GM18870 (cell line): ENCODE data around the gene NEDD4L.
"Not testable (repeated sequence)": the region's sequence is repeated elsewhere in the genome, so short reads cannot be mapped to it uniquely, and the experiment has no call there.

Experiments used
- ATAC-seq: cut with Tn5 transposase; IDR thresholded peaks from one replicate; pipeline ENCODE4 v1.9.1; 2021; ENCODE audit warnings: moderate library complexity; ENCODE audit not compliant: unreplicated experiment

NEDD4L gene

DNA sequence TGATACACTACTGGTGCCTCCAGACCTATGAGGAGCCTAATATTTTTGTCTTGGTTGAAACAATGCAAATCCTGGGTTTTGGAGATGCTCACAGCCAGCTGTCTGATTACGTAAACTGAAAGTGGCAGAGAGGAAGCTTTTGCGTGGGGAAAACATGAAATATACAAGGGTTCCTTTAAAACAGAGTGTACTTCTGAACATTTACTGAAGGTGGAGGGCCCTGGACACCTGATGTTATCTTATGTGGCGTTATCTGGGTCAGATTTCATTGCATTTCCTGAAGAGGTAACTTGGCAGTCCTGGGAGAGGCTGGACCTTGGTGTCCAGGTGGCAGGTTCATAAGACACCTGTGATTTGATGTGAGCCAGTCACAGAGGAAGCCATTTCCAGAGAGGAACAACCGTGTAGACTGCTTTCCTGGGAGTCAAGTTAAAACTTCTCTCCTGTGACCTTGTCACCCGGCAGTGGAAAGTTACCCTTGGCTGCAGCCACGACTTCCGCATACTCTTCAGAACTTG, 105.0 kb downstream of the NEDD4L start:
- ATAC-seq = peak; percentile 74

DNA sequence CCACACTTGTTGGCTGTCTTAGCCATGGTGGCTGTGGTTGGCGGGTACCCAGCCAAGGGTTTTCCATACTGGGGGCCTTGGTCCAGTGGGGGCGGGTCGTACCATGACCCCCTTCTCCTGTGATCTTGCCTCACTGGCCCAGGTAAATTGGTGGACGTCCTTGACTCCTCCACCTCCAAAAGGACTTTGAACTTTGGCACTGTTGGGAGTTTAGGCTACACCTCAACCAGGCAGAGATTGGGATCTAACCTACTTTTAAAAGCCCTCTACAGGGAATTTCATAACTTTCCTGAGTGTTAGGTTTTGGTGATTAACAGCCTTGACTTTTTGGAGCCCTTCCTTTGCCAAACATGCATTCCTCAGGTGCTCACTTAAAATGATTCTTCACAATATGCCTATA, 106.7 kb downstream of the NEDD4L start:
- no peak for ATAC-seq

DNA sequence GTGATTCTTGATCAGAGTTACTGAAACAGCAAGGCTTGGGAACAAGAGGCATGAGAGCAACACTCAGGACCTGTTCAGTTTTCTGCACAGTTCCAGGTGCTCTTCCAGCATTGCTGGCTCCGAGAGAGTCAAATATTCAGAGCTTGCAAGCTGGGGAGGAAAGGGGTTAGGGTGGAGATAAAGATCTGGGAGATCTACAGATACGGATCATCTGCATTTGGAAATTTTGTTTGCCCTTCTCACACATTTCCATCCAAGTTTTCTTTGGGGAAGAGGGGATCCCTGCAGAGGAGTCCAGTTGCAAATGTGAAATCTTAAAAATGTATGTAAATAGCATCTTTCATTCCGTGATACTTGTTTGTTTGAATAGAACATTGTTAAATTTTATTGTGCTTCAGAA, 108.2 kb downstream of the NEDD4L start:
- ATAC-seq = no peak

DNA sequence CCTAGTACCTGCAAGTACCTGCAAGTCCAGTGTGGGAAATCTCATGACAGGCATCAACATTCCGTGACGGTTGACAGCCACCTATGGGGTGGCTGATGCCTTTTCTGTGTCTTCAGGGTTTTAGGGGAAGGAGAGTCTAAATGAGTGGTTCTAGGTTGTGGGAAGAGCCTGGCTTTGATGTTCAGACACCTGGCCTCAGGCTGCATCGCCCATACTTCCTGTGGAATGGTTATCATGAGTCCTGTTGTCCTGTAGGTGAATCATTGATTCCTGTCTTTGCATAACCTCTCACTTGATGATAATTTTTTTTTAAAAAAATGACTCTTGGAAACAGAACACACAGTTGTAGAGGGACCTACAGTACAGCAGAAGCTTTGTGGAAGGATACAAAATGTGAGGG, 108.9 kb downstream of the NEDD4L start:
- ATAC-seq = no peak

DNA sequence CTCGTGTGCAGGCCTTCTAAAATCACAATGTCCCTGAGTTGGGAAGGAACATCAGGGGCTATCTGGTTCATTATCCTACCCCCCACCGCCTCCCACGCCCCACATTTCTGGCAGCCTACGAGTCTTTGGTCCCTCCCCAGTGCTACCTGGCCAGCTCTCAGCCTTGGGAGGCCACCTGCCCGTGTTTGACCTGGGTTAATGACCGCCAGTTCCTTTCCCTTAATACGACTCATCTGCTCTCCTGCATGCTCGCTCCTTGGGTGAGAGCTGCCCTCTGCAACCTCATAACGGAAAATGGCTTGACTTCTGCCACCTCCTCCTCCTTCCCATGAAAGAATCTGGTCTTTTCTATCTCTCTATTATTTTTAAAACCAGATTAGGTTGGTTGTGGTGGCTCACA, 112.5 kb downstream of the NEDD4L start:
- ATAC-seq = no peak

DNA sequence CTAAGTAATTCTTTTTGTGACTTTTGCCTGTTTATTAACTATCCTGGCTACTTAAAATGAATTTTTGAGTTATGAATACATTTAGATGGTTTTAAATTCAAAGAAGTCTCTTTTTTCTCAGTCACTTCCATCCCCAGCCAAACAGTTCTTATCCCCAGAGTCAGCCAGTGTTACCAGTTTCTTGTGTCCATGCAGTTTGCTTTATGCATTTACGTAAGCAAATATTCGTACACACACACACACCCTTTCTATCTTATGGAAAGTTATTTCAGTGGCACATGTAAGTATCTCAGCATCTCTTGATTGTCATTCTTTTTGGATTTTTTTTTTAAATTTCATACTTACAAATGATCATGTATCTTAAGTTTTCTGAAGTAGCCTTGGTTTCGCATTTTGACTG, 113.2 kb downstream of the NEDD4L start:
- ATAC-seq = no peak

DNA sequence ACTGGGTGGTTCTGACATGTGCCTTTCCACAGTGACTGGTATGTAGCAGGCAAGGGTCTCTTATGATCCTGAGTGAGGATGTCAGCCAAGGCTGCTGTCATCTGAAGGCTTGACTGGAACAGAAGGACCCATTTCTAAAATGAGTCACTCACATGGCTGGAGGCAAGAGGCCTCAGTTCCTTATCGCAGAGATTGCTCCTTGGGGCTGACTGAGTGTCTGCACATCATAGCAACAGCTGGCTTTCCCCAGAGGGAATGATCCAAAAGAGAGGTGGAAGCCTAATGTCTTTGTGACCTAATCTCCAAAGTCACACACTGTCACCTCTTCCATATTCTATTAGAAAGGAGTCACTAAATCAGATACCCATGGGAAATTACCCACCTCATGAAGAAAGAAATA, 114.0 kb downstream of the NEDD4L start:
- ATAC-seq = no peak

DNA sequence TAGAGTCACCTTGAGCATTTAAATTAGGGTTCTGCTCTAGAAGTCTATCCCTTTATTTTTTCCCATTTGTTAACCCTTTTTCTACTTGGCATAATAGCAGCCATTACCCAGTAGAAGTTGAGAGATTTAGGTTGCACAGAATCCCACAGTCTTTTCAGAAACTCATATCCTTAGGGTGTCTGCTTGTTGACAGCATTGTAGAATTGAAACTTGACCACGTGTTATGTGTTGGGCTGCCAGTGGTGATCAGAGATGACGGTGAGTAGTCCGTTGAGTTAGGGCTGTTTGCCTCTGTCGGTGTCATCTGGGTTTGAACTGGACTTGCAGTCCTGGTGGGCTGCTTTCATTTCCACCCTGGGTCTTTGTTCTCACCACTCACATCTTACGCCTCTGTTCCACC, 114.4 kb downstream of the NEDD4L start:
- no peak for ATAC-seq

DNA sequence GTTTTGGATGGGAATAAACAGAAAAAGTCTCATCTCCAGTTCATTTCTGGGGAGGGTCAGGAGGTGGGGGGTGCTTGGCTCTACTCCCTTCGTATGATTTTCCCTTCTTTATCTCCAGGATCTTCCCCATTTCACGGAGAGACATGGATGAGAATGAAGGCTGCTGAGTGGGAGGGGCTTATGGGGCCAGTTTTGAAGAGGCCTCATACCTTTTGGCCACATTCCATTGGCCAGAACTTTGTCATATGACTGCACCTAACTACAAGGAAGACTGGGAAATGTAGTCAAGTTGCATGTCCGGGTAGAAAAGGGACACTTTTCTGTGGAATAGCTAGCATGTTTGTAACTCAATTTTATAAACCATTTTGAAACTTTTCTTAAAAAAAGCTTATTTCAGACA, 117.6 kb downstream of the NEDD4L start:
- ATAC-seq = no peak

DNA sequence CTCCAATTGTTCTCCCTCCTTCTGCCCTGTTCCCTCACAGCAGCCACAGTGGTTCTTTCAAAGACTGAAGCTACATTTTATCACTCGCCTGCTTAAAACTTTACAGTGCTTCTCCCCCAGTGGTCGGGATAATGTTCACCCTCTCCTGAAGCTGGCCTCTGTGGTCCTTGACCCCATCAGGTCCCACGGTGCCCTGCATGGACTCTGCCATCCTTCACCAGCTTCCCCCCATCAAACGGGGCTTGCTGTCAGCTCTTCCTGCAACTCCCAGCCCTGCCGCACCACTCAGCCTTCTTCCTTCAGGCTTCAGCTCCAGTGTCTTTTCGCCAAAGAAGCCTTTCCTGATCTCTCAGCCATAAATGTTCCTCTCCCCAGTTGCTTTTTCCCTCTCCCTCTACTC, 118.1 kb downstream of the NEDD4L start:
- no peak for ATAC-seq

DNA sequence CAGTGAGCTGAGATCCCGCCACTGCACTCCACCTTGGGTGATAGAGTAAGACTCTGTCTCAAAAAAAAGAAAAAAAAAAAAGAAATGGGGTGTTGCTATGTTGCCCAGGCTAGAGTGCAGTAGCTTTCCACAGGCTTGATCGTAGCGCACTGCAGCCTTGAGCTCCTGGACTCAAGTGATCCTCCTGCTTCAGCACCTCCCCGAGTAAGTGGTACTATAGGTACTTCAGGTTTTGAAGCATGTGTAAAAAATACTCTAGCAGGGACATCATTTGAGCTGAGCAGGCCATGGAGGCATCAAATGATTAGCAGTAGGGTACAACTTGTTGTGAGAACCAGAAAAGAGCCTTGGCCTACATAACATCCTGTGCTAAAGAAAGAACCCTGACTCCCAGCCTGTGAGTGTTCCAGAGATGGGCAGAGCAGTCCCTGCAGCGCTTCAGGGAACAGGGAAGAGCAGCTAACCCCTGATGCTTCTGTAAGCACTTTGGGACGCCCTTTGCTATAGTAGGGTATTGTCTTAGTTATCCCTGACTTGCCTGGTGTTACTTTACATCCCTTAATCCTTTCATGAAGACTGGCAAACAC, 119.1 kb downstream of the NEDD4L start:
- no peak for ATAC-seq

DNA sequence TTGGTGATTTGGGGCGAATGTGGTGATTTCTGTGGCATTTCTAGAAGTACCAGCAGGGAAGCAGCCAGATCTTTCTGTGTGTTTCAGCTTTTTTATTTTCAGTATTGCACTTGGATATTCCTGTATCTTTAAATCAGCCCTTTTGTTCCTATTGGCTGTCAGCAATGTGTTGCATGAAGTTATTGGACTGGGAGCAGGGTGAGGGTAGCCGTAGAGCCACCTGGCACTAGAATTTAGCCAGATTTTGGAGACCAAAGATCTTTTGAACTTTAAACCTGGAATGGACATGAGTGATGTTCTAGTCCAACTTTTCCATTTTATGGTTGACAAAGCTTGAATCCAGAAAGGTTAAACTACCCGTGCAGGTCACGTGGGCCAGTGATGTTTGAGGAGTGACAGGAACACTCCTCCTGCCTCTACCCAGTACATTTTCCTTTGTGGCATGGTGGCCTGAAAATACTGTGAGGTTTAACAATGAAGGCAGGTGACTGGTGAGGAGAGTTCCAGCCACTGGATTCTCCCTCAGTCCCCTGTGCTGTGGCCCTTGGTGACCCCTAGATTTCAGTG, 122.3 kb downstream of the NEDD4L start:
- no peak for ATAC-seq

DNA sequence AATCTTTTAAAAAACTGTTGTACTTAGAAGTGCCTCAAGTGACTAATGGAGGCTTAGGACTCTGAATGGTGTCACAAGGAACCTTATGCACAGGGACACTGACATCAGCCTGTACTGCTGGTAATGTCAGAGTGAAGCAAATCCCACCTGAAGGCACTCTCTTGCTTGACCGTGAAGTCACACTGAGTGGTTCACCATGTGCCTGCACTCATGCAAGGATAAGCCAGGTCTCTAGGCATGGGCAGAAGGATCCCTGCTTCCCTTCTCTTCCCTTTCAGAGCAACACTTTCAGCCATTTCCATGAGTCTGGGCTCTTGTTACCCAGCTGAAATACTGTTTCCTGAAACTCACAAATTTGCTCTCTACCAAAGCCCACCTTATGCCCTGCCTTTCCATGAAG, 123.0 kb downstream of the NEDD4L start:
- ATAC-seq = no peak

DNA sequence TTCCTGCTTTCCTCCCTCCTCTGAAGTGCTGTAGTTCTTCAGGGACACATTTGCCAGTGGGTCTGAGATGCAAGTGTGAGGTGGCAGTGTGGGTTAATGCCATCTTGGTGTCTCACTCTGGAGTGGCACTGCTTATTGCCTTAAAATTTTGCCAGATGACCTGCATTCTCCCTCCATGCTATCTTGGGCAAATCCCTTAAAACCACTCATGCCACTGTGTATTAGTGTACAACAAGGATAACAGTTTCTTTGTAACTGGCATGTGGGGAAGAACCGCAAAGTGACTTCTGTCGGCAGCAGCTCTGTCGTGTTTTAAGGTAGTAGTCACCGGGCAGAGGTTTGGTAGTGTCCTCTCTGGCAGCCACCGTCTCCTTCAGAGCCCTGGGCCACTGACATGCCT, 124.2 kb downstream of the NEDD4L start:
- ATAC-seq = no peak

DNA sequence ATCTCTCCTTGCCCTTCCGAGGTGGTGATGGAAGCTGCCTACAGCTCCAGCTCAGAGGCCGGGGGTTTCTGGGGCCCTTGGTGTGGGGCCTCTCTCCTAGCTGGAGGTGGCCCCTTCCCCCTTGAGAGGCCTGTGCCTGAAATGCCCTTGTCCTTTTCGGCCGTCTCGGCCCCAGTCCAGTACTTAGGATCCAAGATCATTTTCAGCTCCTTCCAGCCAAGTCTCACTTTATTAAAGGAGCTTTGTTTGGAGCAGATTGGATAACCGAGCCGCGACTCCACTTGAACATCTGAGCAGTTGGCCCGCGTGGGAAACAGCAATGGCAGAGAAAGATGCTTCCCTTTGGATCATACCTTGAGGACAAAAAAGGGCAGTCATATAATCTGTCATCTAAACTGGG, 125.0 kb downstream of the NEDD4L start:
- no peak for ATAC-seq

DNA sequence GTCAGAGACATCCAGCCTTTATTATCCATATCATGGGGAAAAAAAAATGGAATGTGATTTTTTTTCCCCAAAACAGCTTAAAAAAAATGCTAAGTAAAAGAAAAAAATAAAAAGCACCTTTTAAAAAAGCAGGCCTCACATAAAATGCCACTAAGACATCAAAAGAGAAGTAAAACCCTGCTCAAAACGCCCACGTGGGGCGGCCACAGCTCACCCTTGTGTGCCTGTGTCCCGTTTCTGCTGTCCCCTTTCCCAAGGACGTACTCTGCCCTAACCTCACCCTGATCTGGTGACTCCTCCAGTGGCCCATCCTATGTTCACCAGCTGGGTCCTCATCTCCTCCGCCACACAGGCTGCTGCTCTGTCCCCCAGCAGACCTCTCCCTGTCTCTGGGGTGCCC, 125.4 kb downstream of the NEDD4L start:
- no peak for ATAC-seq

DNA sequence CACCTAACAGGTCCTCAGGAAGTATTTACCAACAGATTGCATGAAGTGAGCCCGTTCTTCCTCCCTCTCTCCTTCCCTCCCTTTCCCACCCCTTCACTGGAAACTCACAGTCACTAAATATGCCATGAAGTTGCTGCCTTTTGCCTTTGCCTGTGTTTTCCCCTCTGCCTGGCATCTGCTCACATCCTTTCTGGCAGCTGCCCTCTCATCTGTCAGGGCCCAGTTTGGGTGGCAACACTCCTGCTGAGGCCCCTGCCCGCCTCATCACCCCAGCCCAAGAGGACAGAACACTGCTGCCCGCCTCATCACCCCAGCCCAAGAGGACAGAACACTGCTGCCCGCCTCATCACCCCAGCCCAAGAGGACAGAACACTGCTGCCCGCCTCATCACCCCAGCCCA, 126.0 kb downstream of the NEDD4L start:
- not testable (repeated sequence) for ATAC-seq

DNA sequence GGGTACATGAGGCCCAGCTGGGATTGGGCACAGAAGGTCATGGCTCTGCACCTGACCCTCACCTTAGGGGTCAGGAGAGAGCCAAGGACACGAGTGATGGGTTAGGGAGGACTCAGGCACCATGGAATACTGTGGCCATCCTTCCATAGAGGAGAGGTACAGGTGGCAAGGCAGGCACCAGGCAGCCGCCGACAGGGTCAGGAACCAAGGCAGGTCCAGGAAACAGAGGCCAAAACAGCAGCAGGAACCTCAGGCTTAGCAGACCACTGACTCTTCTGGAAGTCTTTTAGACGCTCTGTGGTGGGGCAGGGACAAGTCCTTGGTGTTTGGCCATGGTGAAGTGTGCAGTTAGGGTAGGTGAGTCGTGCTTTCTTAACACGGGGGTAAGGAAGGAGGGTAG, 128.0 kb downstream of the NEDD4L start:
- no peak for ATAC-seq

DNA sequence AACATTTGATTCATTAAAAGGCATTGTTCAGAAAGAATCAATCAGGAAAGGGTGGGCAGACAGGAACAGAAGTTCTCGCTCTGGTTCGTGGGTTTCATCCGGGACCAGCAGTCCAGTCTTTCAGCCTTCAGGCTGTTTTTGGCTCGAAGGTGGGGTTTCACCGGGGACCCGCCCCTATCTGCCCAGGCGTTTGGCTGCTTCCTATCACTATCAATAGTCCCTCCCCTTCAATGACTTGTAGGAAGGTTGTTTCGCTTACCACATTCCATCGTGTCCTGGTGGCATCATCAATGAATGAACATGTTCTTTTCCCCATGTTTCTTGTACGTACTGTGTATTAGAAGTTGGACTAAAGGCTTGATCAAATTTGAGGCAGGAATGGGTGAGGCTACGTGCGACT, 130.3 kb downstream of the NEDD4L start:
- no peak for ATAC-seq

DNA sequence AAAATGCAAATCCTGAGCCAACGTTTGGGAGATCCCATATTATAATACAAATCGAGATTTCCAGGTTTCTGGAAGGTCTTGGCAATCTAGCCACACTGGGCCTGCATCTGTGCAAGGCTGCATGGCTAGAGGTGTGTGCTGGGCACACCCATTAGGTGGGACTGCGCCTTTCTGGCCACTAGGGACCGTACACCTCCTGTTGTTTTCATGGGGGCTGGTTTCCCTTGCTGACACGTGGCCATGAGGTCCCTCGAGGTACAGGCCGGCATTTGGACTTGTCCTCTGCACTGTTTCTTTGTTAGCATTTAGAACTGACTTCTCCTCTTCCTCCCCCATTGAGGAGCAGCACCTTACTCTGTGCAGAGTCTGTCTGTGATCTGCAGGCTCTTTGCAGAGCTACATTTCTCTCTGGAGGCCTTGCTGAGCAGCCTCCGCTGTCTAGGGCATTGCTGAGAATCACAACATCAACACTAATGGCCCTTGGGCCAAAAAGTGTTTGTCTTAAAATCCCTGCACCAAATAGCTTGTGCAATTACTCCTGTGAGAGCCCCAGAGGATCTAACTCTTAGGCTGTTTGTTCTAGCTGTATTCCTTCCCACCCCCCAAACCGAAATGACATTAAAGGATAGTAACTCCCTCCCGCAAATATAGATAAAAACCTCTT, 131.2 kb downstream of the NEDD4L start:
- no peak for ATAC-seq

DNA sequence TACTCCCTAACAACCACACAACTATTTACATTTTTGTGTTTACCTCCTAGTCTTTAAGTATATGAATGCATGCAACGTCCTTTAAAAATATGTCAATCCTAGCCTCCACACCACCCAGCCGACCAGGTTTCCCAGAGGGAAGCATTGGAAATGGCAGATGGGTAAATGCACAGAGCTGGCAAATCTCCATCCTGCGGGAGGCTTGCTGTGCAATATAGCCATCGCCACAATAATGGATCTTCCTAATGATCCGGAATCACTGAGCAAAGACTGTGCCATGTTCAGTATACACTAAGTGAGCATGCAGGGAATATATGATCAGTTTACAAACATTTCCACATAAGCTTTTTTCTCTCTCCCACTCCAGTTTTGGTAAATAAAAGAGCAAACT, 131.8 kb downstream of the NEDD4L start:
- no peak for ATAC-seq

DNA sequence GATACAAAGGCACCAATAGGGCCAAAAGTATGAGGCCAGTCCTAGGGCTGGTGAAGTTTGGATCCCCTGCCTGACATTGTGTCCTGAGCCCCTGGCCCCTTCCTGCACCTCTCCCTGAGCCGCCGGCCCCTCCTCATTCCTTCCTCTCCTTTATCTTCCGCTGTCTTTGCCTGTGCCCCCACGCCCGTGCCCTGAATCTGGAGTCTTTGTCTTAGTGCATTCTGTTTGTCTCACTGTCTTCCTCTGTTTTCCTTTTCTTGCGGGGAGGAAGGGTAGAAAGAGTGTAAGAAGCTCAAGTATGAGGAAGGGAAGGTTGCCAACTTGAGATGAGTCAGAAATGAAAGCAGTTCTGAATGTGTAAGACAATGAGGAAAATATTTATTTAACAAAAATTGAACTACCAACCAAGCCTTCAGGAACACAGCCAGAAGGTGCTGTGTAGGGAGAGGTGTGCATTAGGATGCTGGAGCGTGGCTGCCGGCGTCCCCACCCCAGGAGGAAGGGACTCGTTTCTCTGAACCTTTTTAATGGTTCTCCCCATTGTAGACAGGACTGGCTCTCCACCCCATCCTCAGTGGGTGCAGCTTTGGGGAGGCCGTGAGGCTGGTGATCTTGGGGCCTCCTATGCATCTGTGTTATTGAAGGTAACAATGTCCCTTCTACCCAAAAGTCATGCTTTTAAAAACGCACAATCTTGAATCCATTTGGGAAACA, 133.1 kb downstream of the NEDD4L start:
- ATAC-seq = no peak
